ENCODE measurements around the gene PDIK1L. TPM values are rescaled to one million over a fixed set of nuclear protein-coding genes. Genes with fewer than 3 reads are reported as not detected.

The PDIK1L gene
- polyA plus RNA-seq, 1 donor (not counting 4 experiments of a cell fraction or from before 2014, with no cell fraction given), result 2.8 TPM

- H3K4me1 ChIP-seq (ENCODE audit: control insufficient read depth, extremely low read depth, insufficient read depth, low read length), result peaks cover 36% of the 10 kb centered on the region
- FAIRE-seq (peak; percentile 36), DNase-seq (ENCODE audit: low read depth, low spot score) (no peak)
- no peak overlapping the region for H3K27ac ChIP-seq (ENCODE audit: control insufficient read depth, insufficient read depth, low read length)
- H3K4me3 ChIP-seq (ENCODE audit: control insufficient read depth in 2 of 3, extremely low read depth in 1 of 3, insufficient read depth in 2 of 3, low read depth in 1 of 3, low read length in 3 of 3), result no peak overlapping the region
- no peaks in the 10 kb centered on the region for H4K20me1 ChIP-seq (ENCODE audit: control insufficient read depth, extremely low read depth, insufficient read depth, low read length)
- no peak overlapping the region for H3K9ac ChIP-seq (ENCODE audit: control insufficient read depth, extremely low read depth, insufficient read depth, low read length)
- H3K9me1 ChIP-seq (ENCODE audit: control insufficient read depth, extremely low read depth, insufficient read depth, low read length), result no peaks in the 10 kb centered on the region
- dilution Hi-C loops (cut with MboI; ENCODE audit: extremely low pct_ligation_motif_present, low sequenced_read_pairs), result no loop called here
- no peaks in the 10 kb centered on the region for H3K36me3 ChIP-seq (ENCODE audit: control insufficient read depth in 2 of 2, extremely low read depth in 1 of 2, insufficient read depth in 2 of 2, low read length in 2 of 2)
- no peak overlapping the region for H3K4me2 ChIP-seq (ENCODE audit: control insufficient read depth, extremely low read depth, insufficient read depth, low read depth, low read length)
- no peak for TF ChIP-seq EZH2 (IDR thresholded peaks at IDR 0.05; ENCODE audit: low read length)
- TF ChIP-seq, protein P1, sequence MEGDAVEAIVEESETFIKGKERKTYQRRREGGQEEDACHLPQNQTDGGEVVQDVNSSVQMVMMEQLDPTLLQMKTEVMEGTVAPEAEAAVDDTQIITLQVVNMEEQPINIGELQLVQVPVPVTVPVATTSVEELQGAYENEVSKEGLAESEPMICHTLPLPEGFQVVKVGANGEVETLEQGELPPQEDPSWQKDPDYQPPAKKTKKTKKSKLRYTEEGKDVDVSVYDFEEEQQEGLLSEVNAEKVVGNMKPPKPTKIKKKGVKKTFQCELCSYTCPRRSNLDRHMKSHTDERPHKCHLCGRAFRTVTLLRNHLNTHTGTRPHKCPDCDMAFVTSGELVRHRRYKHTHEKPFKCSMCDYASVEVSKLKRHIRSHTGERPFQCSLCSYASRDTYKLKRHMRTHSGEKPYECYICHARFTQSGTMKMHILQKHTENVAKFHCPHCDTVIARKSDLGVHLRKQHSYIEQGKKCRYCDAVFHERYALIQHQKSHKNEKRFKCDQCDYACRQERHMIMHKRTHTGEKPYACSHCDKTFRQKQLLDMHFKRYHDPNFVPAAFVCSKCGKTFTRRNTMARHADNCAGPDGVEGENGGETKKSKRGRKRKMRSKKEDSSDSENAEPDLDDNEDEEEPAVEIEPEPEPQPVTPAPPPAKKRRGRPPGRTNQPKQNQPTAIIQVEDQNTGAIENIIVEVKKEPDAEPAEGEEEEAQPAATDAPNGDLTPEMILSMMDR (optimal IDR thresholded peaks at IDR 0.05 in 1 of 3, IDR thresholded peaks at IDR 0.05 in 1 of 3, conservative IDR thresholded peaks at IDR 0.05 in 1 of 3; ENCODE audit: extremely low read depth in 1 of 3, insufficient read depth in 2 of 3, low read length in 3 of 3), result no peak
- no peaks in the 10 kb centered on the region for H3K27me3 ChIP-seq (ENCODE audit: control insufficient read depth, extremely low read depth, insufficient read depth, low read length)
- H3K9me3 ChIP-seq (ENCODE audit: control insufficient read depth, low read depth, low read length), result no peaks in the 10 kb centered on the region
- H2AFZ ChIP-seq (ENCODE audit: control insufficient read depth, low read length), result no peak overlapping the region
- H3K79me2 ChIP-seq (ENCODE audit: control insufficient read depth, insufficient read depth, low read length), result no peaks in the 10 kb centered on the region
These were observed 15.2 kb upstream of the PDIK1L start for GRCh38 chr1:26096471-26096870.

- H3K27me3 ChIP-seq (ENCODE audit: control insufficient read depth, extremely low read depth, insufficient read depth, low read length), result no peaks in the 10 kb centered on the region
- no peaks in the 10 kb centered on the region for H3K79me2 ChIP-seq (ENCODE audit: control insufficient read depth, insufficient read depth, low read length)
- H3K9me3 ChIP-seq (ENCODE audit: control insufficient read depth, low read depth, low read length), result no peaks in the 10 kb centered on the region
- no peak overlapping the region for H2AFZ ChIP-seq (ENCODE audit: control insufficient read depth, low read length)
- no peaks in the 10 kb centered on the region for H3K36me3 ChIP-seq (ENCODE audit: control insufficient read depth in 2 of 2, extremely low read depth in 1 of 2, insufficient read depth in 2 of 2, low read length in 2 of 2)
- no peak for DNase-seq (ENCODE audit: low read depth, low spot score)
- no peak overlapping the region for H3K4me3 ChIP-seq (ENCODE audit: control insufficient read depth in 2 of 3, extremely low read depth in 1 of 3, insufficient read depth in 2 of 3, low read depth in 1 of 3, low read length in 3 of 3)
- no peaks in the 10 kb centered on the region for H3K9me1 ChIP-seq (ENCODE audit: control insufficient read depth, extremely low read depth, insufficient read depth, low read length)
- peak overlapping the region; percentile 0 for H3K4me2 ChIP-seq (ENCODE audit: control insufficient read depth, extremely low read depth, insufficient read depth, low read depth, low read length)
- TF ChIP-seq, protein P1 (optimal IDR thresholded peaks at IDR 0.05 in 1 of 3, IDR thresholded peaks at IDR 0.05 in 1 of 3, conservative IDR thresholded peaks at IDR 0.05 in 1 of 3; ENCODE audit: extremely low read depth in 1 of 3, insufficient read depth in 2 of 3, low read length in 3 of 3), result no peak
- no peak for TF ChIP-seq EZH2 (IDR thresholded peaks at IDR 0.05; ENCODE audit: low read length)
- no peaks in the 10 kb centered on the region for H4K20me1 ChIP-seq (ENCODE audit: control insufficient read depth, extremely low read depth, insufficient read depth, low read length)
- H3K27ac ChIP-seq (ENCODE audit: control insufficient read depth, insufficient read depth, low read length), result no peak overlapping the region
- FAIRE-seq, result peak; percentile 85
- peaks cover 35% of the 10 kb centered on the region for H3K4me1 ChIP-seq (ENCODE audit: control insufficient read depth, extremely low read depth, insufficient read depth, low read length)
- H3K9ac ChIP-seq (ENCODE audit: control insufficient read depth, extremely low read depth, insufficient read depth, low read length), result no peak overlapping the region
- dilution Hi-C loops (cut with MboI; ENCODE audit: extremely low pct_ligation_motif_present, low sequenced_read_pairs), result no loop called here
These were observed 13.9 kb upstream of the PDIK1L start for GRCh38 chr1:26097696-26098095.

All from keratinocyte (primary cell).